SU-DHL-6 (cell line): Measurements from ENCODE around the gene NUMB.

Experiments
- H2AFZ ChIP-seq: fragments of 200-600 bp; sonication (generic); 2 replicates; pipeline ENCODE4 v1.6.1; 2014; ENCODE audit warnings: low read depth, mild to moderate bottlenecking, moderate library complexity, mixed read lengths, antibody characterized with exemption, low read length; ENCODE audit not compliant: severe bottlenecking
- H3F3A ChIP-seq: fragments of 200-600 bp; shearing (Covaris generic); 2 replicates; pipeline ENCODE4 v1.6.0; 2016; ENCODE audit warnings: antibody characterized with exemption, mild to moderate bottlenecking; ENCODE audit not compliant: insufficient read depth
- H3K27ac ChIP-seq: fragments of 200-600 bp; sonication (generic); 2 replicates; pipeline ENCODE4 v1.5.1; 2016; ENCODE audit warnings: low read depth, mild to moderate bottlenecking, low read length, moderate library complexity, mixed read lengths
- H3K27me3 ChIP-seq: fragments of 200-600 bp; sonication (generic), shearing (Covaris generic); 2 replicates; pipeline ENCODE4 v1.6.0; 2014; ENCODE audit warnings: mild to moderate bottlenecking, low read length
- H3K36me3 ChIP-seq: fragments of 200-600 bp; sonication (generic); 2 replicates; pipeline ENCODE4 v1.6.1; 2014; ENCODE audit warnings: mild to moderate bottlenecking, low read length, mixed read lengths
- H3K4me2 ChIP-seq: fragments of 300-600, 200-600 bp; shearing (Covaris generic), sonication (generic); 2 replicates; pipeline ENCODE4 v1.6.0; 2014; ENCODE audit warnings: low read length, low read depth, mild to moderate bottlenecking; ENCODE audit not compliant: poor library complexity, severe bottlenecking
- H3K4me3 ChIP-seq: fragments of 200-600 bp; sonication (generic); 2 replicates; pipeline ENCODE4 v1.5.1; 2014; ENCODE audit warnings: antibody characterized with exemption, low read length, mild to moderate bottlenecking, mixed read lengths; ENCODE audit not compliant: insufficient read depth, poor library complexity, severe bottlenecking
- H3K79me2 ChIP-seq: fragments of 200-600 bp; sonication (generic); 2 replicates; pipeline ENCODE4 v1.6.1; 2014; ENCODE audit warnings: mild to moderate bottlenecking, low read length, moderate library complexity; ENCODE audit not compliant: insufficient read depth
- H3K9ac ChIP-seq: fragments of 200-600 bp; sonication (generic); 2 replicates; pipeline ENCODE4 v1.7.0; 2014; ENCODE audit warnings: mild to moderate bottlenecking, low read length
- H3K9me2 ChIP-seq: fragments of 200-600 bp; sonication (generic); replicated peaks from 2 replicates; pipeline ENCODE4 v1.6.1; 2014; ENCODE audit warnings: low read length; ENCODE audit not compliant: insufficient read depth
- H3K9me3 ChIP-seq: fragments of 200-600 bp; sonication (generic); 2 replicates; pipeline ENCODE4 v1.6.1; 2014; ENCODE audit warnings: low read length, mixed read lengths; ENCODE audit not compliant: insufficient read depth
- H4K20me1 ChIP-seq: fragments of 200-600 bp; sonication (generic); 2 replicates; pipeline ENCODE4 v1.6.1; 2014; ENCODE audit warnings: low read depth, mild to moderate bottlenecking, antibody characterized with exemption, low read length, moderate library complexity, mixed read lengths
- CTCF ChIP-seq: fragments of 200-600 bp; sonication (generic); IDR thresholded peaks from one replicate; pipeline ENCODE4 v1.5.1; 2017; ENCODE audit warnings: antibody characterized with exemption, mild to moderate bottlenecking, low read length, moderate library complexity; ENCODE audit not compliant: insufficient read depth, poor library complexity, severe bottlenecking
- EZH2phosphoT487 ChIP-seq: fragments of 200-600 bp; sonication (generic), shearing (Covaris generic); conservative IDR thresholded peaks from 2 replicates; pipeline ENCODE4 v1.6.1; 2018; ENCODE audit warnings: mild to moderate bottlenecking, antibody characterized with exemption, low read length, moderate library complexity, mixed read lengths

Gene NUMB

DNA sequence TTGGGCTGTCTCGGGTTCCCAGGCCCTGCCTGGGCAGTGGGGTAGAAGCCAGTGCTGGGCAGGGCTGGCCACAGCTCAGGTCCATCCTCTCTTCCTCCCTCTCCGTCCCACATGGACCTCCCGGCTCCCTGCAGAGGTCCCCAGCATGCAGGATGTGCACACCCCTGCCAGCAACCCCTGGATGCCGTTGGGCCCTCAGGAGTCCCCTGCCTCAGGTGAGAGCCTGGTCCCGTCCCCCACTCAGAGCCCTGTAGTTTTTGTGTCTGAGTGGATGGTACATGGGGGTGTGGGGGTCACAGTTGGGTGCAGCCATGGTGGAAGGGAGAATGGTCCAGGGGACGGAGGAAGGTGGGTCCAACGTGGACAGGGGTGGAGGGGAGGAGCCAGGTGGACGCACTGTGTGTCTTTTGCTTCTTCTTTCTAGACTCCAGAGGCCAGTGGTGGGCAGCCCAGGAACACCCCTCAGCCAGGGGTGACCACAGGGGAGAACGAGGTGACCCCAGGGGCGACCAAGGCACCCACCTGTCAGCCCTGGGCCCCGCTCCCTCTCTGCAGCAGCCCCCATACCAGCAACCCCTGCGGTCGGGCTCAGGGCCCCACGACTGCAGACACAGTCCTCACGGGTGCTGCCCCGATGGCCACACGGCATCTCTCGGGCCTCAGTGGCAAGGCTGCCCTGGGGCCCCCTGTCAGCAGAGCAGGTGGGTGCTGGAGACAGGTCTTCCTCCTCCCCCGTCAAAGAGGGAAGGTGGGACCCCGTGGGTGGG lies 199.3 kb downstream of the NUMB start:
- TF ChIP-seq EZH2phosphoT487, result no peak
- TF ChIP-seq CTCF, result no peak
- no peaks in the 10 kb centered on the region for H3K9me3 ChIP-seq
- no peak overlapping the region for H3K9ac ChIP-seq

GRCh38 chr14:73258076-73258475 lies 200.3 kb downstream of the NUMB start:
- no peaks in the 10 kb centered on the region for H3K79me2 ChIP-seq
- no peak overlapping the region for H3K9ac ChIP-seq
- H3K4me3 ChIP-seq, result no peak overlapping the region
- H3K36me3 ChIP-seq, result no peaks in the 10 kb centered on the region
- no peaks in the 10 kb centered on the region; the same call in 1 of the 2 replicates for H3F3A ChIP-seq
- H2AFZ ChIP-seq, result no peak overlapping the region
- no peak overlapping the region for H3K27ac ChIP-seq
- H3K27me3 ChIP-seq, result no peaks in the 10 kb centered on the region
- TF ChIP-seq CTCF (no peak), EZH2phosphoT487 (no peak)
- no peaks in the 10 kb centered on the region for H3K9me2 ChIP-seq
- H3K9me3 ChIP-seq, result no peaks in the 10 kb centered on the region
- H3K4me2 ChIP-seq, result no peak overlapping the region
- H4K20me1 ChIP-seq, result no peaks in the 10 kb centered on the region

More for the DNA sequence above, 199.3 kb downstream of the NUMB start:
- no peaks in the 10 kb centered on the region for H3K36me3 ChIP-seq
- H2AFZ ChIP-seq, result no peak overlapping the region
- no peaks in the 10 kb centered on the region for H3K9me2 ChIP-seq
- no peak overlapping the region for H3K4me2 ChIP-seq
- H3K27ac ChIP-seq, result no peak overlapping the region
- H4K20me1 ChIP-seq, result no peaks in the 10 kb centered on the region
- H3K79me2 ChIP-seq, result no peaks in the 10 kb centered on the region
- no peaks in the 10 kb centered on the region for H3K27me3 ChIP-seq
- no peaks in the 10 kb centered on the region; the same call in 1 of the 2 replicates for H3F3A ChIP-seq
- no peak overlapping the region for H3K4me3 ChIP-seq

- Histone ChIP-seq H3K27me3 (no peaks in the 10 kb centered on the region), H3K79me2 (no peaks in the 10 kb centered on the region), H3K27ac (no peak overlapping the region), H3F3A (no peaks in the 10 kb centered on the region; the same call in 1 of the 2 replicates), H3K4me2 (no peak overlapping the region), H3K9ac (no peak overlapping the region), H3K9me2 (no peaks in the 10 kb centered on the region), H4K20me1 (no peaks in the 10 kb centered on the region), H3K36me3 (no peaks in the 10 kb centered on the region), H3K4me3 (no peak overlapping the region), H3K9me3 (no peaks in the 10 kb centered on the region), H2AFZ (no peak overlapping the region)
- no peak for TF ChIP-seq CTCF
- no peak for TF ChIP-seq EZH2phosphoT487
Measured at GRCh38 chr14:73255693-73256225, 202.6 kb downstream of the NUMB start.
